T1000 (cell line): ENCODE data around the gene PRKCE.

Experiments
- DNase-seq: peaks from one replicate; lab custom pipeline; 2025; ENCODE audit warnings: mixed read lengths; lab: John Stamatoyannopoulos, UW

Gene PRKCE

DNA sequence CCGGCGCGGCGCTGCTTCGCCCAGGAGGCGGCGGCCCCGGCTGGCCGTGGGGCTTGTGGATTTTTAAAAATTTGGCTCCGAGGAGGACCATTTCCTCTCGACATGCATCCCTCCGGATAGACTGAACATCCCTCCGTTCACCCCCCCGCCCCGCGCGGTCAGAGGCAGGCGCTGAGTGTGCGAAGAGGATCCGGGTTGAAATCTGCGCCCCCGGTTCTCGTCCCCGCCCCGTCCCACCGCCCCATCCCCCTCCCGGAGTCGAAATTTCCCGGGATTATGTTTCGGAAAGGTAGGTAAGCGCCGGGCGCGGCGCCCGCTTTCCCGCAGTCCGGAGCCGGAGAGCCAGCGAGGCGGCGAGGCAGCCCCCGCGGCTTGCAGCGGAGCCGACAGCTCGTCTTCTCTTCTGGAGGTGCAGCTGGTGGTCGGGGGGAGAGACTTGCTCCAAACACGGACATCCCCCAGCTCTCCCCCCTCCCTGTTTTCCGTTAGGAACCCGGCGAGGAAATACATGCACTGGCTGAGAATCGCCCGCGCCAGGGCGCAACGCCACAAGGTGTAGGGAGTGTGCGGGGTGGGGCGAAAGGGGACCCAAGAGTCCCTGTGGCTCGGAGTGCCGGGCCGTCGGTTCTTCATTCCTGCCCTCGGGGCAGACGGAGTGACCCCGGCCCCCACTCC, at the start of gene PRKCE:
Gene PRKCE (plus strand): TSS at position 261 of the 675 bp plus-strand sequence.
- no peak for DNase-seq

DNA sequence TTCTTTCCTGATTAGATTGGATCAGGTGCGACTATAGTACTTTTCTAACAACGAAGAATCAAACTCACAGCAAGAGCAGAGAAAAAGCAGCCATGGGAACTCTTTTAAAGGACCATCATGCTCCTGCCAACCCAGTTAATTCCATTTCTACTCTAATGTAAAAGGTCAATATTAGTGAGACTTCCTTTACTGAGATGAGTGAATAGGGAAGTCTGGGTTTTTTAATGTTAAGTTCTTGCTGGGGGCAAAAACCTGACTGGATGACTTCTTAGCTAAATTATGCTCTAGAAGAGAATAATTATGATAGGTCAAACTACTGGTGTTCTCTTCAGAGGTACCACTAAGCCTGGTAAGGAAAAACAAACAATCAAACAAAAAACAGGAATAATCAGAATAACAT, 48.9 kb upstream of the PRKCE start:
- no peak for DNase-seq

- DNase-seq: no peak
These were observed 46.4 kb upstream of the PRKCE start for GRCh38 chr2:45605116-45605515.

DNA sequence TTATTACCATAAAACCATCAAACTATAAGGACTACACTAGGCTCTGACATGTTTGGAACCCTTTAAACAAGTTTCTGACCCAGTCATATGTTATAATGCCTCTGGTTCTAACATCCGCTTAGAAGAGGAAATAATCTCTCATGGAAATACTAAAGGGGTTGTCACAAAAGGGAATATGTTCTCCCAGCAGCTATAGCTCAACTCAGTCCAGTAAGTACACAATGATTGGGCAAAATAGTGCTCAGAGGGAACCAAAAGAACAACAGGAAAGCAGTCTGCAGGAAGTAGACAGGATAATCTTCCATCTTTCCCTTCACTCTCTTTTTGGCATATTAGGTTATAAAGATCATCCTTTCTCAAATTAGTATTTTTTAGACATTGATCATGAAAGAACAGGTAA, 44.7 kb upstream of the PRKCE start:
- DNase-seq: no peak

DNA sequence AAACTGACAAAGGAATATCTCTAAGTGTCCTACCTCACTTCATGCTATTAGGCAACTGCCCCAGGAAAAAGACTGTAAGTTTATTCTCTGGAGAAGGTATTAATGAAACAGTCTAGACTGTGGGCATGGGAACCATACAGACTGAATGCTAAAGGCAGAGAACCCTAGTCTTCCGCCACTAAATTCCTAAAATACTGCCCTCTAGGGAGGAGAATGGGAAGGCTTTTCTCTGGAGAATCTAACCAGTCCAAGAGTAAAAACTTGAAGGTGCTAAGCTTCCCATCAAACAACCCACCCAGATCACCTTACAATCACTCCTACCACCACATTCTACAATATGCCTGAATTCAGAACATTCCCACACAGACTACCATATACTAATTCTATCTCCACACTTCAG, 43.8 kb upstream of the PRKCE start:
- no peak for DNase-seq

- peak; percentile 33 for DNase-seq
These were observed 41.0 kb upstream of the PRKCE start for GRCh38 chr2:45610281-45611019.

- peak; percentile 87 for DNase-seq
These were observed 40.2 kb upstream of the PRKCE start, which contains the start of gene SRBD1 for GRCh38 chr2:45611020-45611859. Gene SRBD1 (minus strand): TSS chr2:45611267. CDS start chr2:45605441, 5,826 bp downstream.

DNA sequence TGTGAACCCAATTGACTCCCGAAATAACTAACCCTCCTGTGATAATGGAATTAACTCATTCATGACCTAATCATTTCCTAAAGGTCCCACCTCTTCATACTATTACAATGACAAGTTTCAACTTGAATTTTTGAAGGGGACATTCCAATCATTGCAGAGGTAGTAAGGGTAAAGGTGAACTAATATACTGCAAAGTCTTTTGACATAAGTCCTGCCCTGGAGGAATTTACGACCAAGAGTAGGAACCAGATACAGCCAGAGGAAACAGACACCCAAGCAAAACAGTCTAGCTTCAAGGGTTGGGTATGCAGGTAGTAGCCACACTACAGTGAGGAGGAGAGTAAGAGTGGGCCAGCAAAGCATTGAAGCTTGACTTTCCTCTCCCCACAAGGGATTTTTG, 39.2 kb upstream of the PRKCE start:
- no peak for DNase-seq

- DNase-seq: no peak
These were observed 38.7 kb upstream of the PRKCE start for GRCh38 chr2:45612731-45613130.

DNA sequence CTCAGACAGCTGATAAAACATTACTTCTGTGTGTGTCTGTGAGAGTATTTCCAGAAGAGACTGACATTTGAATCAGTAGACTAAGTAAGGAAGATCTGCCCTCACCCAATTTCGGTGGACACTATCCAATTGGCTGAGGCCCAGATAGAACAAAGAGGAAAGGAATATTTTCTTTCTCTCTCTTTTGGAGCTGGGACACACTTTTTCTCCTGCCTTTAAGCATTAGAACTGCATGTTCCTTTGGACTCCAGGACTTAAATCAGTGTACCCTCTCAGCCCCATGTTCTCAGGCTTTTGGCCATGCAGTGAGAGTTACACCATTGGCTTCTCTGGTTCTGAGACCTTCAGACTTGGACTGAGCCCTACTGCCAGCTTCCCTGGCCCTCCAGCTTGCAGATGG, 37.1 kb upstream of the PRKCE start:
- no peak for DNase-seq

DNA sequence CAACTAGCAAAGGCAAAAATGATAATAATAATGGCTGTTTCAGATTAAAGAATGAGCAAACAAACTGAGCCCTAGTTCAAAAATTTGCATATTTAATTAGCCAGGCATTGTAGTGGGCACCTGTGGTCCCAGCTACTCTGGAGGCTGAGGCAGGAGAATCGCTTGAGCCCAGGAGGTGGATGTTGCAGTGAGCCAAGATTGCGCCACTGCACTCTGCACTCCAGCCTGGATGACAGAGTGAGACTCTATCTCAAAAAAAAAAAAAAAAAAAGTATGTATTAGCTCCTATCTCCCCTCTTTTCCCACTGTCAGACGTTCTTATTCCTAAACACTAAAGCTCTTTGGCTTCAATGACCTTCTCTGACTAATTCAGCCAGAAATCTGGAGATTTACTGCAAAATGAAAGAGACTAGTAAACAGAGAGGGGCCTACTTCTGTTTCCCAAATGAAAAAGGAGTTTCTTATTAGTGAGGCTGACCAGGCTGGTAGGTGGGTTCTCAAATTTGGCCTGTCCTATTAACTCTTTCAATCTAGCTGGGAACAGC, 36.5 kb upstream of the PRKCE start:
- no peak for DNase-seq

GRCh38 chr2:45616658-45617411, 34.6 kb upstream of the PRKCE start:
- DNase-seq: no peak

DNA sequence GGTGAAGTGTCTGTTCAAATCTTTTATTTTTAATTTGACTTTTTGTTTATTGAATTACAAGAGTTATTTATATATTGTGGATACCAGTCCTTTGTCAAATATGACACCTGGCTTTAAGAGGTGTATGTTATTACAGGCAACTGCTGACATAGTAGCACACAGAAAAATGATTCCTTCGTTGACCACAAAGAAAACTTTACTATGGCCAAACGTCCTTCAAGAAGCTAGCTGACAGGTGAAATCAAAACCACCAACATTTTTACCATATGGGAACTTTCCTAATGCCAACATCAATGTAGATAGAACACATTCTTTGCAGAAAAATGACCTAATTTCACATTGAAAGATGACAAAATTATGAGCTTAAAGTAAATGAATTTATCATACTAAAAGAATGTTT, 34.0 kb upstream of the PRKCE start:
- no peak for DNase-seq

DNA sequence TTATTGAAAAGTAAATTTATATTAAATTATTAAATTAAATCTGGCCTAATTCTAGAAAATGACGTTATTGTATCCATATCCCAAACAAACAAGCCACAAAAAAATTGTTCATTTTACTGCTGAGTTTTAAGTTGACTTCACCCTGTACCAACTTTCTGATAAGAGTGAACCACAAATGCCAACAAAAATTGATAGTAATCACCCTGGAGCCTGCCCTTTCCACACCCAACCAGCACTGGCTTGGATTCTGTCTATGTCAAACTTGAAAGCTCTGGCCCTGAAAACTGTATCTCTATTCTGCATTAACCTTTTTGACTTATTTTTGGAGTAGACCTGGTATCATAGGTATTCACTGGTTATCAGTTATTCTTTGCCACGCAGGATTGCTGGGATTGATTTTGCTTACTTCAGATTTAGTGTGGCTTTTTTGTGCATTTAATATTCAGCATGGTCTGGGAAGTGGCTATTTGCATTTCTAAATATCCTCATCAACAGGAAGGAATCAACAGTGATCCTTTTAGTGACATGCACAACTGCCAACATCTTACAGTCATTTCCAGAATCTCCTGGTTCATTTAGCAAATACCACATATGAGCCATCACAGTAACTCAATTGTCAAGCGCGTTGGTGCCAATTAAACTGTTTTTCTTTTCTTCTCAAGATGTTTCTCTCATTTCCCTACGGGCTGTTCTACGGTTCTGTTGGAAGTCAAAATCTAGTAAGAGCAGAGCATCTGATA, 29.0 kb upstream of the PRKCE start:
- DNase-seq: no peak

DNA sequence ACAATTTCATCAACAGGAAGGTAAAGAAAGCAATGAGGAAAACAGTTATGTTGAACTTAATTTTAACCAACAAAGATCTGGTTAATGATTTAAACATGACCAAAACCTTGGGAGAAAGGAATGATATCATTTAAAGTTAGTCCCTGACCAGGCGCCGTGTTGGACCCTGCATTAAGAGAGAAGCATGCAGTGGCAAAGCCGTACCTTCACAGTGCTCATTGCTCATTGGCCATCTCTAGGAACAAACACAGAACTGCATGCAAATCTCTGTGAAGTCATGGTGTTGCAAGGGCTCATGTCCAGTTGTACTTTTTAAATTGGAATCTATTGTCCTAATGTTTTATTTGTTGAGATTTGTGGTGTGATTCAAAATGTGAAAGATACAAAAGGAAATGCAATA, 28.4 kb upstream of the PRKCE start:
- no peak for DNase-seq

GRCh38 chr2:45625824-45626223, 25.7 kb upstream of the PRKCE start:
- DNase-seq: no peak

DNA sequence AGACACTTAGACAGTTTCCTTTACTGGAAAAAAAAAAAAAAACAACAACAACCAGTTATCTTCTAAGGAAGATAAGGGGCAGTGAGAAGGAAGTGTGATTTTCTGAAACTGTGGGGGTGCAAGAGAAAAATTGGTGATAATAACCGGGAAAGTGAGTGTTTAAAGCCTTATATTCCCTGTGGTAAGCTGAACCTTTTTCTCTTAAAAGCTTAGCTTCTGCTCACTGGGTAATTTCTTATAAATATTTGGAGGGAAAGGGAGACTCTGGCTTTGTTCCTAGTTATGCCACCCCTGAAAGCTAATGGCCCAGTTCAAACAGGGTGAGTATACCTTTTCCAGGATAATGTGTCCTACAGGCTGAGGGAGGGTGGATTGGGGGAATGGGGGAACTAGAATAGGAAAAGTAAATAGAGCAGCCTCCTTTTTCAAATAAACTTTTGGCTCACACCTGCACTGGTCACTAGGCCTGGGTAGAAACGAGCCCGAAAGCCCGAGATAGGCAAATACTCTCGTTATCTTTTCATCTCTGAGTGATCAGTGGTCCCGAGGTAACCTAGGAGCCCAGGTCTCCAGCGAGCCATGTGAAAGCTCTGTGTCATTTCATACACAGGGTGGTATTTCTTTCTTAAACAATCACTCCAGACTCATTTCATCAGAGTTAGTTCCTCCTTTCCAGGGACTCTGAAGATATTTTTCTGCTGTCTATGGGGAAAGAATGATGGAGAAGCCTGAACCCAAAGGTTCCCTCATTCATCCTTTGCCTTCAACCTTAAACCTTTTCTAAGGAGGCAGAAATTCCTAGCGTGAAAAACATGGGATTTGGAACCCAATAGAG, 24.9 kb upstream of the PRKCE start:
- DNase-seq: no peak

DNA sequence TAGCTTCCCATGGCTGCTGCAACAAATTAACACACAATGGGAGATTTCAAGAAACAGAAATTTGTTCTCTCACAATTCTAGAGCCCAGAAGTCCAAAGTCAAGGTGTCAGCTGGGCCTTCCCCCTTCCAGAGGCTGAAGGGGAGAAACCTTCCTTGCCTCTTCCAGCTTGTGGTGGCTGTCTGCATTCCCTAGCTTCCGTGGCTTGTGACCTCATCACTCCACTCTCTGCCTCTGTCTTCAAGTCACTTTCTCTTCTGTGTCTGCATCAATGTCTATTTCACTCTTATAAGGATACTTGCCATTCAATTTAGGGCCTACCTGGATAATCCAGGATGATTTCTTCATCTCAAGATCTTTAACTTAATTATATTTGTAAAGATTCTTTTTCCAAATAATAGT, 23.6 kb upstream of the PRKCE start:
- DNase-seq: no peak

DNA sequence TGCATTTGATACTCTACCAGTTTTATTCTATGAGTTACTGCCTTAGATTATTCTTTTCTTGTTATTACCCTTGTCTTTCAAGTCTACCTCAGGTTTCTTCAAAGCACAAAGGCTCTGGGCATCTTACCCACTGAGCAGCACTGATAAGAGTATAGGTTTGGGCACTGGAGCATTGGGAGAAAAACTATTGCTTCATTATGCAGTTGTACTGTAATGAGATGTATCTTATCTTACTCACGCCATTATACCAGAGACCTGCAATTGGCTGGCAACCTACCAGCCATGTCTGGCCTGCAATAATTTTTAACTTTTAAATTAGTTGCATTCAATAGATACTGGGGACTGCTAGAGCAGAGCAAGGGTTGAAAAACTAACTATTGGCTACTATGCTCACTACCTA, 21.5 kb upstream of the PRKCE start:
- no peak for DNase-seq

DNA sequence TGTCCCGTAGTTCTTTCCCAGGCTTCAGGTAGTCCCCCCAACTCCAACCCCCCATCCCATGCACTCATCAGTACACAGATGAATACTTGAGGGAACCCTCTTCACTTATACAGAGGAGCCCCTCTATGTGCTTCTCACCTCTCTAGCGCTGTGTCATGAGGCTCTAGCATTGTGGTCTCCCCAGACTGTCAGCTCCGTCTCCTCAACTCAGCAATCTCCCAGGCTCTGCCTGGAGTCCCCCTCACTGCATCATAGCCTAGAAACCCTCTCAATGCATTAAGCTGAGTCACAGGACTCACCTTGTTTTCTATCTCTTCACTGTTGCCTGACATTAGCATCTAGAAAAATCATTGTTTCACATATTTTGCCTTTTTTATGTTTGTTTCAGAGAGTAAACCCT, 20.2 kb upstream of the PRKCE start:
- DNase-seq: no peak
